Mesodermal cell (in vitro differentiated cells): Measurements from ENCODE around the gene SFSWAP.

ENCODE experiments used
- H3K27ac ChIP-seq: 2 replicates; pipeline ENCODE4 v1.7.0; 2013; ENCODE audit warnings: mild to moderate bottlenecking, low read depth, low read length, moderate library complexity; ENCODE audit not compliant: severe bottlenecking
- H3K36me3 ChIP-seq: 2 replicates; pipeline ENCODE4 v1.7.1; 2013; ENCODE audit warnings: mild to moderate bottlenecking, low read length, moderate library complexity; ENCODE audit not compliant: control insufficient read depth, insufficient read depth
- H3K4me1 ChIP-seq: one replicate; pipeline ENCODE4 v1.7.1; 2013; ENCODE audit warnings: mild to moderate bottlenecking, low read length; ENCODE audit not compliant: insufficient read depth, control insufficient read depth, poor library complexity, severe bottlenecking
- H3K4me3 ChIP-seq: 2 replicates; pipeline ENCODE4 v1.7.0; 2013; ENCODE audit warnings: low read length, control low read depth, mild to moderate bottlenecking; ENCODE audit not compliant: insufficient read depth, poor library complexity, severe bottlenecking; ENCODE audit errors: extremely low read depth
- H3K9me3 ChIP-seq: 2 replicates; pipeline ENCODE4 v1.7.1; 2013; ENCODE audit warnings: mild to moderate bottlenecking, low read length, moderate library complexity; ENCODE audit not compliant: control insufficient read depth
- WGBS, 2 experiments: methylation state at CpG; one replicate each; pipeline ENCODE4 v1.1.5; 2013; ENCODE audit warnings: missing lambda C conversion rate in 2 of 2; ENCODE audit not compliant: insufficient coverage in 2 of 2; 5-methylcytosine and 5-hydroxymethylcytosine counted together

SFSWAP gene

GRCh38 chr12:131751335-131751734, 40.4 kb downstream of the SFSWAP start:
- H3K4me3 ChIP-seq = no peak overlapping the region
- no peaks in the 10 kb centered on the region for H3K4me1 ChIP-seq
- WGBS, 2 experiments = 80 to 85% methylated on average over 4 to 7 of the region's 7 CpGs
- H3K36me3 ChIP-seq = peaks cover 89% of the 10 kb centered on the region
- no peak overlapping the region for H3K27ac ChIP-seq
- H3K9me3 ChIP-seq = no peaks in the 10 kb centered on the region

GRCh38 chr12:131752451-131752850, 41.6 kb downstream of the SFSWAP start:
- H3K36me3 ChIP-seq = peaks cover 93% of the 10 kb centered on the region
- 75 to 88% methylated on average over 11 of the region's 11 CpGs for WGBS, 2 experiments

GRCh38 chr12:131753005-131753404, 42.1 kb downstream of the SFSWAP start:
- no peaks in the 10 kb centered on the region for H3K4me1 ChIP-seq

More at GRCh38 chr12:131752451-131752850, 41.6 kb downstream of the SFSWAP start:
- Histone ChIP-seq H3K9me3 (no peaks in the 10 kb centered on the region), H3K4me3 (no peak overlapping the region), H3K4me1 (no peaks in the 10 kb centered on the region), H3K27ac (no peak overlapping the region)

GRCh38 chr12:131753757-131754156, 42.9 kb downstream of the SFSWAP start:
- no peaks in the 10 kb centered on the region for H3K9me3 ChIP-seq
- no peak overlapping the region for H3K4me3 ChIP-seq
- WGBS, 2 experiments = 95 to 99% methylated on average over 4 to 6 of the region's 8 CpGs
- peaks cover 96% of the 10 kb centered on the region for H3K36me3 ChIP-seq
- no peak overlapping the region for H3K27ac ChIP-seq
- no peaks in the 10 kb centered on the region for H3K4me1 ChIP-seq

More at GRCh38 chr12:131753005-131753404, 42.1 kb downstream of the SFSWAP start:
- Histone ChIP-seq H3K27ac (no peak overlapping the region), H3K36me3 (peaks cover 94% of the 10 kb centered on the region), H3K9me3 (no peaks in the 10 kb centered on the region), H3K4me3 (no peak overlapping the region)
- 90 to 98% methylated on average over 9 to 14 of the region's 20 CpGs for WGBS, 2 experiments

GRCh38 chr12:131754184-131754583, 43.3 kb downstream of the SFSWAP start:
- H3K9me3 ChIP-seq = no peaks in the 10 kb centered on the region
- H3K36me3 ChIP-seq = peaks cover 96% of the 10 kb centered on the region
- H3K4me3 ChIP-seq = no peak overlapping the region
- no peak overlapping the region for H3K27ac ChIP-seq
- WGBS, 2 experiments = 94 to 97% methylated on average over 13 to 15 of the region's 17 CpGs
- no peaks in the 10 kb centered on the region for H3K4me1 ChIP-seq

GRCh38 chr12:131755305-131756113, 44.6 kb downstream of the SFSWAP start:
- Histone ChIP-seq H3K4me1 (no peaks in the 10 kb centered on the region), H3K4me3 (no peak overlapping the region), H3K36me3 (peaks cover 90% of the 10 kb centered on the region), H3K27ac (no peak overlapping the region), H3K9me3 (no peaks in the 10 kb centered on the region)
- WGBS, 2 experiments = 88 to 95% methylated on average over 12 of the region's 16 CpGs

GRCh38 chr12:131756441-131756840, 45.6 kb downstream of the SFSWAP start:
- Histone ChIP-seq H3K36me3 (peaks cover 92% of the 10 kb centered on the region), H3K4me3 (no peak overlapping the region), H3K27ac (no peak overlapping the region), H3K4me1 (no peaks in the 10 kb centered on the region), H3K9me3 (no peaks in the 10 kb centered on the region)
- WGBS, 2 experiments = 92 to 96% methylated on average over 15 to 18 of the region's 18 CpGs

- Histone ChIP-seq H3K36me3 (peaks cover 91% of the 10 kb centered on the region), H3K9me3 (no peaks in the 10 kb centered on the region), H3K4me3 (no peak overlapping the region), H3K4me1 (no peaks in the 10 kb centered on the region), H3K27ac (no peak overlapping the region)
- 94 to 97% methylated on average over 17 of the region's 17 CpGs for WGBS, 2 experiments
These were observed 46.2 kb downstream of the SFSWAP start for GRCh38 chr12:131757111-131757510.

GRCh38 chr12:131758016-131758739, 47.3 kb downstream of the SFSWAP start:
- 87 to 98% methylated on average over 6 to 7 of the region's 11 CpGs for WGBS, 2 experiments
- peaks cover 91% of the 10 kb centered on the region for H3K36me3 ChIP-seq
- no peaks in the 10 kb centered on the region for H3K9me3 ChIP-seq
- H3K27ac ChIP-seq = no peak overlapping the region
- no peak overlapping the region for H3K4me3 ChIP-seq
- H3K4me1 ChIP-seq = no peaks in the 10 kb centered on the region

- Histone ChIP-seq H3K4me3 (no peak overlapping the region), H3K36me3 (peaks cover 91% of the 10 kb centered on the region), H3K4me1 (no peaks in the 10 kb centered on the region), H3K9me3 (no peaks in the 10 kb centered on the region), H3K27ac (no peak overlapping the region)
- WGBS, 2 experiments = no CpG with 5 or more reads among the region's 8 CpGs
These were observed 48.3 kb downstream of the SFSWAP start for GRCh38 chr12:131759176-131759575.

GRCh38 chr12:131761638-131762037, 50.7 kb downstream of the SFSWAP start:
- Histone ChIP-seq H3K9me3 (no peaks in the 10 kb centered on the region), H3K4me1 (no peaks in the 10 kb centered on the region), H3K36me3 (peaks cover 93% of the 10 kb centered on the region), H3K27ac (no peak overlapping the region), H3K4me3 (no peak overlapping the region)
- 93 to 100% methylated on average over 2 to 3 of the region's 5 CpGs for WGBS, 2 experiments
